ACHN (cell line): ENCODE measurements around the gene SCYGR4.
"Not testable (repeated sequence)": the region's sequence is repeated elsewhere in the genome, so short reads cannot be mapped to it uniquely, and the experiment has no call there.

Source experiments
- DNase-seq: peaks from one replicate; pipeline ENCODE4 v3.0.0-alpha.2; 2015
- in situ Hi-C: cut with HindIII; loops from 2 replicates; pipeline ENCODE4 v1.10.0; 2017; ENCODE audit warnings: low sequenced_read_pairs, low pct_ligation_motif_present, low pct_unique_long_range_greater_than_20kb

Gene SCYGR4

GRCh38 chr2:227657199-227657845 is 40.0 kb downstream of the SCYGR4 start:
- DNase-seq = no peak
- in situ Hi-C loops = no loop called here

GRCh38 chr2:227661025-227661649 is 43.8 kb downstream of the SCYGR4 start:
- in situ Hi-C loops = no loop called here
- no peak for DNase-seq

- DNase-seq = no peak
- in situ Hi-C loops = no loop called here
Measured at GRCh38 chr2:227661827-227662226, 44.5 kb downstream of the SCYGR4 start.

- no peak for DNase-seq
- in situ Hi-C loops = no loop called here
Measured at GRCh38 chr2:227665189-227665940, 48.1 kb downstream of the SCYGR4 start.

GRCh38 chr2:227666631-227667170 is 49.4 kb downstream of the SCYGR4 start, which contains the start of gene SCYGR5:
Gene SCYGR5, plus strand, starts transcription at chr2:227666804. Its CDS starts 0 bp downstream, at chr2:227666804.
- in situ Hi-C loops, DNase-seq: not testable (repeated sequence)
